GM18861 (cell line): Measurements from ENCODE around the gene FCGR3B.
"Not testable (repeated sequence)": the region's sequence is repeated elsewhere in the genome, so short reads cannot be mapped to it uniquely, and the experiment has no call there.

ENCODE experiments used
- ATAC-seq: cut with Tn5 transposase; IDR thresholded peaks from one replicate; pipeline ENCODE4 v1.9.1; 2021; ENCODE audit not compliant: unreplicated experiment

FCGR3B gene

DNA sequence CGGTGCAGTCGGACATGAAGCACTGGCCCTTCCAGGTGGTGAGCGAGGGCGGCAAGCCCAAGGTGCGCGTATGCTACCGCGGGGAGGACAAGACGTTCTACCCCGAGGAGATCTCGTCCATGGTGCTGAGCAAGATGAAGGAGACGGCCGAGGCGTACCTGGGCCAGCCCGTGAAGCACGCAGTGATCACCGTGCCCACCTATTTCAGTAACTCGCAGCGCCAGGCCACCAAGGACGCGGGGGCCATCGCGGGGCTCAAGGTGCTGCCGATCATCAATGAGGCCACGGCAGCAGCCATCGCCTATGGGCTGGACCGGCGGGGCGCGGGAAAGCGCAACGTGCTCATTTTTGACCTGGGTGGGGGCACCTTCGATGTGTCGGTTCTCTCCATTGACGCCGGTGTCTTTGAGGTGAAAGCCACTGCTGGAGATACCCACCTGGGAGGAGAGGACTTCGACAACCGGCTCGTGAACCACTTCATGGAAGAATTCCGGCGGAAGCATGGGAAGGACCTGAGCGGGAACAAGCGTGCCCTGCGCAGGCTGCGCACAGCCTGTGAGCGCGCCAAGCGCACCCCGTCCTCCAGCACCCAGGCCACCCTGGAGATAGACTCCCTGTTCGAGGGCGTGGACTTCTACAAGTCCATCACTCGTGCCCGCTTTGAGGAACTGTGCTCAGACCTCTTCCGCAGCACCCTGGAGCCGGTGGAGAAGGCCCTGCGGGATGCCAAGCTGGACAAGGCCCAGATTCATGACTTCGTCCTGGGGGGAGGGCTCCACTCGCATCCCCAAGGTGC is 24.2 kb downstream of the FCGR3B start:
- ATAC-seq, result not testable (repeated sequence)

DNA sequence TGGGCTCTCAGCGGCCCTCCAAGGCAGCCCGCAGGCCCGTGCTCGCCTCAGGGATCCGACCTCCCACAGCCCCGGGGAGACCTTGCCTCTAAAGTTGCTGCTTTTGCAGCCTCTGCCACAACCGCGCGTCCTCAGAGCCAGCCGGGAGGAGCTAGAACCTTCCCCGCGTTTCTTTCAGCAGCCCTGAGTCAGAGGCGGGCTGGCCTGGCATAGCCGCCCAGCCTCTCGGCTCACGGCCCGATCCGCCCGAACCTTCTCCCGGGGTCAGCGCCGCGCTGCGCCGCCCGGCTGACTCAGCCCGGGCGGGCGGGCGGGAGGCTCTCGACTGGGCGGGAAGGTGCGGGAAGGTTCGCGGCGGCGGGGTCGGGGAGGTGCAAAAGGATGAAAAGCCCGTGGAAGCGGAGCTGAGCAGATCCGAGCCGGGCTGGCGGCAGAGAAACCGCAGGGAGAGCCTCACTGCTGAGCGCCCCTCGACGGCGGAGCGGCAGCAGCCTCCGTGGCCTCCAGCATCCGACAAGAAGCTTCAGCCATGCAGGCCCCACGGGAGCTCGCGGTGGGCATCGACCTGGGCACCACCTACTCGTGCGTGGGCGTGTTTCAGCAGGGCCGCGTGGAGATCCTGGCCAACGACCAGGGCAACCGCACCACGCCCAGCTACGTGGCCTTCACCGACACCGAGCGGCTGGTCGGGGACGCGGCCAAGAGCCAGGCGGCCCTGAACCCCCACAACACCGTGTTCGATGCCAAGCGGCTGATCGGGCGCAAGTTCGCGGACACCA is 25.0 kb downstream of the FCGR3B start:
- not testable (repeated sequence) for ATAC-seq

DNA sequence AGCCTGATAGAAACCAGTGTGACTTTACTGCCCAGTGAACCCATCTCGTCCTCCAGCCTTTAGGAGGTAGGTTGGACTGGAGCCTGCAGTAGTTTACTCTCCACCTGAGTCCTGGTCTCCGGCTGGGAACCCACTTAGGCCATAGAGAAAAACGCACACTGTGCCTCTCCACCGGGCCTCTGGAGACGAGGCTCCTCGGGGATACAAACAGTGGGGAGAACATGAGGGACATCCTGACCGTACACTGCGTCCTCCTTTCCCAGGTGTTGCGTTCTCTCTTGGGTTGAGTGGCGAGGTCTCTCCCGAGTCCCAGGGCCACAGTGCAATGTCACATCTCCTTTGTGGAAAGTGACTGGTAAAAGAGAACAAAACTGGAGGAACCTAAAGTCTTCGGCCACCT is 26.0 kb downstream of the FCGR3B start:
- not testable (repeated sequence) for ATAC-seq

DNA sequence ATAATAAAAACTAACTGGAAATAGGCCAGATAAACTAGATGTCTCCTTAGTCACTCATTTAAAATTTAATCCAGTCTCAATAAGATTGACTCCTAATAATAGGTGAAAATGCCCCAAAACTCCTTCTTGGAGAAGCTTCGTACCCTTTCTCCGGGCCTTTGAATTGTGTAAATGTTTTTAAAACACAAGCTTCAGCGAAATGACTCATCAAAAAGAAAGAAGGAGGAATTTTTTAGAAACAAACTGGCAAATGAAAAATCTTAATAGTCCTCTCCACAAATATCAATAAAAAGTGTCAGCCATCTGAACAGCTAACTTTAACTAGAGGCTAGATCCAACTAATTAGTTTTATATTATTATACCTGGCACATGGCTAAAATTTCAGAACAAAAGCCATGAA is 33.9 kb downstream of the FCGR3B start:
- ATAC-seq, result not testable (repeated sequence)

DNA sequence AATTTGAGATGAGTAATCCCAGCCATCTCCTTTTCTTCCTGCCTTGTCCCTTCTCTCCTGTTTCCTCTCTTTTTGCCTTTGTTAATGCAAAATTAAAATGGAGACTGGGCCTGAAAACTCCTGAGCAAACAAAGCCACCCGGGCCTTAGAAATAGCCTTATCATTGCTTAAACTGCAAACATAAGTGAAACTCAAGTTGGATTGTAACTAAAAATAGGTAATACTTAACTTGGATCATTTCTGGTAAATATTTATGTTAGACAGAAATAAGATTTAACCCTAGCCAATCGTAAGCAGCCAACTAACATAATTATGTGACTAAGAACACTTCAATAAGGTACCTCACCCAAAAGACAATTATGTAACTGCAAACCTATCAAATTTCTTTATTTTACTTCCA is 35.4 kb downstream of the FCGR3B start:
- ATAC-seq, result not testable (repeated sequence)

DNA sequence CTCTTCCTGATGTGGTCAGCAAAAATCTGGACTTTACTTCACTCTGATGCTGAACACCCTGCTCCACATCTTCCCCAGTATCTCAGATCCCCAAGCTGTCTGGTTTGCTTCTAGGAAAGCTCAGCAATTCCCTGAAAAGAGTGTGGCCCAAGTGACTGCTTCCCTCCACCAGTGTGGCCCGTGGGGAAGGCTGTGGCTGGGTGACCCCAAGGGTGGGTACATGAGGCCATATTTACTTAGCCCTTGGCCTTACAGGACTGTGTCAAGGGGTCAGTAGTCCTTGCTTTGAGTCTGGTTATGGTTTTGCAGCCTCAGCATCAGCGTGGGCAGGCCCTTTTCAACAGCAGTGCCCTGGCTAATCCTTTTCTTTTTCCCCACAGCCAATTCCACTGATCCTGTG is 35.8 kb downstream of the FCGR3B start:
- ATAC-seq, result not testable (repeated sequence)

DNA sequence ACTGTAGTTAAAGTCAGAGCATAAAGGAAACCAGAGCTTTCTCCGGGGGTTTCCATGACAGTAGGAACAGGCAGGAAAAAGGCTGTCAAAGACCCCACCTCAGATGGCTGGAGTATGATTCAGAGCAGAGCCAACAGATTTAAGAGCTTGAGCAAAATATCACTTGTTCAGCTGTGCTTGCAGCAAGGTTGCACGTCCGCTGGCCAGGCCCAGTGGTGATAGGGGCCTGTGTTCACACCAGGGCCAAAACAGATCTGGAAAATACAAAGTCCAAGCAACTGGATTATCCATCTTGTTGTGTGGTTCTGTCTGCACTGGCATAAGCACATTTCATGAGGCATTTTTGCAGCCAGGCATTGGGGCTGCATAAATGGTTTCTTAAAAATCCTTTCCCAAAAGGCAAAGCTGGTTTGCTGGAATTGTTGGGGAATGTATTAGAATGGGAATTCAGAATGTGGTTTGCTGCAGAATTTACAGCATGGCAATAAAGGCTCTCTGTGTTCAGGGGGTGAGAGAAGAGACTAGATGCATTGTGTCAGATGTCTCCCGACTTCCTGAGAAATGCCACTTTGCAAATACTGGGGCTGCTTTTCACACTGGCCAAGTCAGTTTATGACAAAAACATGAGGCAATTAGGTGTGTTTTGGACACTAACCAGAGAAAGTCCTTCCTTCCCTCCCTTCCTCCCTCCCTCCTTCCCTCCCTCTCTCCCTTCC is 36.5 kb downstream of the FCGR3B start:
- not testable (repeated sequence) for ATAC-seq

DNA sequence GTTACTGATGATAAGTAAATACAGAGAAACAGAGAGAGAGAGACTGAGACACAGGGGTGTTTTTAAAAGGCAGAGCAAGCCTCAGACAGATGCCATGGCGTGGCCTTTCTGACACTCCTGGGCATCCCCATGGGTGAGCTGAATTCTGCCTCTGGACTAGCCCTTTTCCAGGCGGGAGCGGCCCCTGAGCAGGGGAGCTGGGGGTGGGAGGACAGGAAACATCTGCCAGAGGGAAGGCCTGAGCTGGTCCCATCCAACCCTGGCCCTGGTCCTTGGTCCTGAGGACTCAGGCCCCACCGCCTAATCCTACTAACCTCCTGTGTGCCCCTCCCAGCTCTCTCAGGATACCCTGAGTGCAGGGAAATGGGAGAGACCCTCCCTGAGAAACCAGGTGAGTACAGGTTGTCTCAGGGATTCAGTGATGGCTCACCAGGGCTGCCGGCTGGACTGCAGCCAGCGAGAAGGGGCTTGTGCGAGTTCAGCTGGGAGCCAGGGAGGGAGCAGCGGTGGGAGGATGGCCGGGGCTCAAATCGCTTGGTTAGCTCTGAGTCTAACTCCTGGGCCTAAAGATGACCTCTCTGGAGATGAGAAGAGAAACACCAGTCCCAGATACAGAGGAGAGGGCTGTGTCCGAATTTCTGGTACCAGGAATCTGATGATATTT is 37.8 kb downstream of the FCGR3B start:
- not testable (repeated sequence) for ATAC-seq

DNA sequence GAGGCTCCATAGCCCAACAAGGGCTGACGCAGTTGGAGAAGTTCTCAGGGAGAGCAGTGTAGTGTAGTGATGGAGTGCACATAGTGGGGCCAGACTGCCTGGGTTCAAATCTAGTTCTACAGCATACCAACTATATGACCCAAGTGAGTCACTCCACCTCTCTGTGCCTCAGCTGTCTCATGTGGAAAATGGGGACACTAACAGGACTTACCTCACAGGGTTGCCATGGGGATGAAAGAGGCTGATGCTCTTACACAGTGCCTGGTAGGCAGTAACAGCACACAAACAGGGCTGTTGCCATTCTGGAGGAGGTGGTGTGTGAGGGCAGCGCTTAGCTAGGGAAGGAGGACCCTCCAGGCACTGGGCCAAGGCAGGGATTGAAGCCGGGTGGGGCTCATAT is 38.4 kb downstream of the FCGR3B start:
- not testable (repeated sequence) for ATAC-seq

DNA sequence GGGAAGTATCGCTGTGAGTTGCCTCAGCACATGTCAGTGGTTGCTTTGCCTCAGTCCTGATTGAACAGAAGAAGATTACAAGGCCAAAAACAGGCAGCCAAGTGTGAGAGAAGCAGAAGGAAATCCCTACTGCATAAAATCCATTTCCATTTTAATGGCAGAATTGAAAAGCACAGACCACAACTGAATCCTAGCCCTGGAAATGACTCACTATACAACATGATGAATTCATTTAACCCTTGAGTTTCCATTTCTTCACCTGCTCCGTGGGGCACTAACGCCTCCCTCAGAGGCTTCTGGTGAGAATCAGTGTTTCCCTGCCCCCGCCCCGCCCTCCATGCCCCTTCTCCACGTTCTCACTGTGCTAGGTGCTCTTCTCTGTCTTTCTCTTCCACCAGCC is 41.1 kb downstream of the FCGR3B start:
- not testable (repeated sequence) for ATAC-seq

DNA sequence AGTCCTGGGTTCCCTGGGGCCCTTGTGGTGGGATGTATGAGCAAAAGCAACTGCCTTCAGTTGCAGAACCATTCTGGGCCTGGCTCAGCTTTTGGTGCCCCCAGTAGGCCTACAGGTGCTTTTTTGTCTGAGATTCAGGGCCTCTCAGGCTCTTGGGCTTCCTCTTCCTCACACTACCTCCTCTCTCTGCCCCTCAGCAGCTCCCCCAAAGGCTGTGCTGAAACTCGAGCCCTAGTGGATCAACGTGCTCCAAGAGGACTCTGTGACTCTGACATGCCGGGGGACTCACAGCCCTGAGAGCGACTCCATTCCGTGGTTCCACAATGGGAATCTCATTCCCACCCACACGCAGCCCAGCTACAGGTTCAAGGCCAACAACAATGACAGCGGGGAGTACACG is 41.6 kb downstream of the FCGR3B start:
- ATAC-seq, result not testable (repeated sequence)

DNA sequence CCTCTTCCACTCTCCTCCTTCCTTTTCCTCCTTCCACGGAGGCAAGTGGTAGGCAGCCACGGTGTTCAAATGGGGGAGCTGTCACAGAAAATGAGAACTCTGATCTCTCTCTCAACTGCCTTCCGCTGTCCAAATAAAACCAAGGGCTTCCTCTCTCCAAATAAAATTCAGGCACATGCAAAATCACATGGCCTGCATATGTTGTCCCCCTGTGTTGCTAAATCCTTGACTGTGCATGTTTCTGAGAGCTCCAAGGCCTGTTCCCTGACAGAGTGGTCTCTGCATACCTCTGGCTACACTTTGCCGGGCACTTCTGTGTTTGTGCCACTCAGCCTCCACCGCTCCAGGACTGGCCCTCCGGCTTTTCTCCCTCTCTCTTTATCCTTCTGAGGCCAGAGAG is 42.4 kb downstream of the FCGR3B start:
- not testable (repeated sequence) for ATAC-seq

DNA sequence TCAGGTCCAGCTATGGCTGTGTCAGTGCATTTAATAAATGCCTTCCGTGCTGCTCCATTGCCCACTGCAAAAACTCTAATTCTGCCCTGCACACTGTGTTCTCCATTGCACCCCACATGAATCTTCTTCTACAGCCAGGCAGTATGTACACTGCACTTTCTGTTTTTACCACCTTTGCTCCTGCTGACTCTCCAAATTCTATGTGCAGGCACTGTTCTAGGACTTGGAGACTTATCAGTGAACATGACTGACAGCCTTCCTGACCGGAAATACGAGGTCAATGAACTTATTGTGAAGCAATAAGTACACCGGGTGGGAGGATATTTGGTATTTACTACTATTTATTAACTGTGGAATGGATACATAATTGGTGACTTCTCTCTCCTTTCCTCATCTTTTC is 48.1 kb downstream of the FCGR3B start:
- ATAC-seq, result not testable (repeated sequence)

DNA sequence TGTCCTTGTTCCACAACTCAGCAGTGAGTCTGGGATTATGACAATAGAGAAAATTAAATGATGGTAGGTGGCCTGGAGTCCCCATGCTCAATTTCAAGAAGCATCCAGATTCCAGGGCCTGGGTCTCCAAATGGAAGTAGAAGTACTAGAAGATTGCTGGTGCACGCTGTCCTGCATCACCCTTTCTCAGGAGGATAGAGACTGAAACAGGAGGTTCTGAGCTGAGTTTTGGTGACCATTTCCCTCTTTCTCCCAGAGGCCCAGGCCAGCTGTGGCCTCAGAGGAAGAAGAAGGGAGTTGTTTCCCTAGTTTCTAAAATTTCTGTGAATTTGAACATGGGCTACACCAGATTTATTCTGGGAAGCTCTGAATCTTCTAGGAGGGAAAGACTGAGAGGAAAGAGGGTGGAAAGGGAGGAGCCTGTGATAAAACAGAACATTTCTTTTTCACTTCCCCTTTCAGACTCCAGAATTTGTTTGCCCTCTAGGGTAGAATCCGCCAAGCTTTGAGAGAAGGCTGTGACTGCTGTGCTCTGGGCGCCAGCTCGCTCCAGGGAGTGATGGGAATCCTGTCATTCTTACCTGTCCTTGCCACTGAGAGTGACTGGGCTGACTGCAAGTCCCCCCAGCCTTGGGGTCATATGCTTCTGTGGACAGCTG is 50.0 kb downstream of the FCGR3B start:
- ATAC-seq, result peak; percentile 59

DNA sequence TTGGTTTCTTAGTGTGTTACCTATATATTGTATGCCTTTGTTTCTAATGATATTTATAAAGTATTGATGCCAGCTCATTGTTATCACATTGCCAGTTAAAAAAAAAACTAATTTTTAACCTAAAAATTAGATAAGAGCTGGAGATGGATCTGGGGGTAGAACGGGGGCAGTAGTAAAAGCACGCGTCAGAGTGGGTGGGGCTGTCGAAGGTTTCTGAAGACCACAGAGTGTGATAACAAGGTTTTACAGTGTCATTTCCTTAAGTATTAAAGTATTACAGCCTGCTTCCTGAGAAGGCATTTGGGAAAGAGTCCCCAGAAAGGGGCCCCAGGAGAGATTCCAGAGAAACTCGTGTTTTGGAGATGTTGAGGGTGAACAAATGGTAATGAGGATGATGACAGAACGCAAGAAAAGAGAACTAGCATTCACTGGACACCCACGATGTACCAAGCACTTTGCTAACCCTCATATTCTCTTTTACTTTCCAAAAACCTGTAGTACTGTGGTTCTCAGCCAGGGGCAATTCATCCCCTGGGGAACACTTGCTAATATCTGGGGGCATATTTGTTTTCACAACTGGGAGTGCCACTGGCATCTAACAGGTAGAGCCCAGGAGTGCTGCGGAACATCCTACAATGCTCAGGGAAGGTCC is 51.0 kb downstream of the FCGR3B start:
- not testable (repeated sequence) for ATAC-seq

DNA sequence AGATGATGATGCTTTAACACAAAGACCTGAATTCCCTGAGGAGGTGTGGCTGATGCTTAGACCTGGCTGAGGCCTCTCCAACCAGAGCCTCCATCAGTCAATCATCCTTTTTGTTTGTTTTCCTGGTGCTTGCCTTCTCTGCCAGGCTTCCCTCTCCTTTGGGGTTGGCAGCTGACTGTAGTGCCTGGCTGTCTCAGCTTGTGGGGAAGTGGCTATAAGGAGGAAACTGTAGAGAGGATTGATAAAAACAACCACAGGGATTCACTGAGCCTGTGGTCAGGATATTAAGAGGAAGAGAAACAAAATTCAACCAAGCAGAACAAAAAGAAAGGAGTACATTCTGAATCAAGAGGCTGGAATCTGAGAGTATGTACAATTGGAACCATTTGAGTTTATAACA is 54.3 kb downstream of the FCGR3B start:
- ATAC-seq, result not testable (repeated sequence)
